Head of caudate nucleus (tissue), 42 donors: Measurements from ENCODE around the gene SPEF2.

Experiments
- DNase-seq, 42 donors: peaks; one replicate each; pipeline versions ENCODE4 v3.0.0 to v3.0.0-alpha.2; 2020 to 2021; ENCODE audit warnings: mixed read lengths in 7 of 42
- intact Hi-C: fragments of 100-400 bp; cut with DNase I; formaldehyde crosslinking; loops from one replicate; pipeline ENCODE4 v1.15.0; 2022

The SPEF2 gene

DNA sequence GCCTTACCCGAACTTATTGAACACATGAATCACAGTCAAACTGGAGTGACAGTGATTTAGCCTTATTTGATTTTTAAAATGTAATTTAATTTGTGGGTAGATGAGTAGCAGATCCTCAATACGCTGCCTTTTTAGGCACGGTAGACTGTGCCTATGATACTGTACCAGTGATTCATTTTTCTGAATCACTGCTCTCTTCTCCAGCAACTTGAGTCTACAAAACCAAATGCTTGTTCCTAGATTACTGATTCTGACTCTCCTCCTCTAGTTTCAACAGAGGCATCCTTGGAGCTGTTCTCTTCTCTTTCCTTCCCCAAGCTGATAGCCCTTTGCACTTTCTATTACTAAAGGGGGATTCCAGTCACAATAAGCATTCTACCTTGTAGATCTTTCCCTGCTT lies 144.7 kb downstream of the SPEF2 start:
- intact Hi-C loops, result no loop called here
- DNase-seq, result peak in 1 of 42 donors; percentile 6

DNA sequence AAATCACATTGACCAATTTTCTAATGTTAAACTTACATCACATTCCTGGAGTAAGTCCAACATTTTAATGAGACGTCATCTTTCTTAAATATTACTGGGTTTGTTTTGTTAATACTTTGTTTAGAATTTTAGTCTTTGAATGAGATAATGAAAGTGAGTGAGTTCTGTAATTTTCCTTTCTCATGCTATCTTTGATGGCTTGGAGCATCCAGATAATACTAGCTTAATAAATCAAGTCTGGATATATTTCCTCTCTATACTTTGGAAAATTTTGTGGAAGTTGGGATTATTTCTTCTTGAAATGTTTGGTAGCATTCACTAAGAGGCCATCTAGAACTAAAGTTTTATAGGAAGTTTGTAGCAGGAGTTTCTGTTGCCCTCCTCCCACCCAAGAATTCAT lies 148.3 kb downstream of the SPEF2 start:
- DNase-seq, result no peak
- intact Hi-C loops, result no loop called here

GRCh38 chr5:35771300-35771699 lies 153.6 kb downstream of the SPEF2 start:
- intact Hi-C loops, result no loop called here
- no peak for DNase-seq

DNA sequence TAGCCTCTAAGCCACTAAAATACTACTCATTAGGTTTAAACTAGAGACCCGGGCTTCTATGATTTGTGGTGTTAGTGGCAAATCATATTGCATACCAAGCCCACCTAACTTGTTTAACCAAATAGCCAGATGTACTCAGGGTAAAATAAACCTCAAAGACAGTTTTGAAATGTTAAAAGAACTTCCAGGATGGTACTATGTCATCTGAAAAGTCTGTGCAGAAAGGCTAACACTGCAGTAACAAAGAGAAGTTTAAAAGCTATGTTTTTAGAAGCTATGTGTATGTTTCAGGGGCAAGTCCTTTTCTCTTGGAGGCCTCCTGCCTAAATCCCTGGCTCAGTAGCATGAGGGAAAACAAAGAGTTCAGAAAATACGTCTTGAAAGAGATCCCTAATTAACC lies 154.2 kb downstream of the SPEF2 start:
- intact Hi-C loops, result no loop called here
- no peak for DNase-seq

GRCh38 chr5:35773967-35774366 lies 156.3 kb downstream of the SPEF2 start:
- intact Hi-C loops, result no loop called here
- DNase-seq, result no peak

DNA sequence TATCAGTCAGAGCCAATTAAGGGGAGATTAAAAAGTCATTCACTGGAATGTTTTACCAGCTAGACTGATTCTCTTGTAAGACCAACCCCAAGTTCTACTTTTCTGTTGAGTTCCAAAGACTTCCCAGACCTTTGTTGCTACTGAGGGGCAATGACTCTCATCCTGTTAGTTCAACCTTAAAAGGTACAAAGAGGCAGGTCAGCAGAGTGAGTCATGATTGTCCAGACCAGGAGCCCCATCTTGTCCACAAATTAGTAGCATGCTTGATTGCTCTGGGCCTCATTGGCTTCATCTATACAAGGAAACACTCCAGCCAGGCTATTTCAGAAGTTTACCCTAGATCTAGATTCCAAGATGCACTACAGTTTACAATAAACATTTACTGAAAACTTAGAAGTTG lies 159.1 kb downstream of the SPEF2 start:
- intact Hi-C loops, result loop anchor here (5.0 kb wide), 1 partner anchor 146 kb away; no protein-coding TSS in a partner anchor
- no peak for DNase-seq

DNA sequence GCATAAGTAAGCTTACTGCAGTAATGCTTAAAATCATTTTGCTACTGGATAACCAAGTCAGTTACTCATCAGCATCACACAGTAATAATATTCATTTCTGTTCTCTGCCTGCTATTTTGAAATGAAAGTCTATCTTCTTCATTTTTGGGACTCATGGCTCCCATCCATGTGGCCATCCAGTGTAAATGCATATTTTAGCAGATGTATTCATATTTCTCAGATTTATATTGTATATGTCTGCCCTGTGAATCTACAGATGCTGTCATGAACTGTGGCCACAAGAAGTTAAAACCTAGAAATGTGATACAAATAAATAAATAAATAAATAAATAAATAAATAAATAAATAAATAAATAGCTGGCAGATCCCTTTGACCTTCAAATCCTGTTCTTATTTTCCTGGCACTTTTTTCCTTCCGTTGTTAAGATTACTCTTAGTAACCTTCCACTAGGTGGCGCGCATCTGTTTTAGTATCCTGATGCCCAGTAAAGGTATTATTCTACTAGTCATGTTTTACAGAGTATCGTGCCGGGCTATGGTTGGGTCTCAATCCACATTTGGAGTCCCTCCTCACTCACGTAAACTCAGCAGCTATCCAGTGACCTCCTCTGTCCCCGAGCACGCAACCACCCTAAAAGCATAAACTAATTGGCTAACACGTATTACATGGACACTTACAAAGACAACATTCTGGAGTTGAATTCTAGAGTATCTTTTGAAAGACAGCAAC lies 159.9 kb downstream of the SPEF2 start:
- intact Hi-C loops, result loop anchor here (5.0 kb wide), 1 partner anchor 145 kb away; no protein-coding TSS in a partner anchor
- DNase-seq, result peak in 41 of 42 donors; percentile 13 to 91 (median 71)

GRCh38 chr5:35778259-35778769 lies 160.7 kb downstream of the SPEF2 start:
- DNase-seq, result no peak
- intact Hi-C loops, result loop anchor here (5.0 kb wide), 1 partner anchor 144 kb away; no protein-coding TSS in a partner anchor

- intact Hi-C loops, result no loop called here
- no peak for DNase-seq
Observed at GRCh38 chr5:35780236-35780635, 162.6 kb downstream of the SPEF2 start.

DNA sequence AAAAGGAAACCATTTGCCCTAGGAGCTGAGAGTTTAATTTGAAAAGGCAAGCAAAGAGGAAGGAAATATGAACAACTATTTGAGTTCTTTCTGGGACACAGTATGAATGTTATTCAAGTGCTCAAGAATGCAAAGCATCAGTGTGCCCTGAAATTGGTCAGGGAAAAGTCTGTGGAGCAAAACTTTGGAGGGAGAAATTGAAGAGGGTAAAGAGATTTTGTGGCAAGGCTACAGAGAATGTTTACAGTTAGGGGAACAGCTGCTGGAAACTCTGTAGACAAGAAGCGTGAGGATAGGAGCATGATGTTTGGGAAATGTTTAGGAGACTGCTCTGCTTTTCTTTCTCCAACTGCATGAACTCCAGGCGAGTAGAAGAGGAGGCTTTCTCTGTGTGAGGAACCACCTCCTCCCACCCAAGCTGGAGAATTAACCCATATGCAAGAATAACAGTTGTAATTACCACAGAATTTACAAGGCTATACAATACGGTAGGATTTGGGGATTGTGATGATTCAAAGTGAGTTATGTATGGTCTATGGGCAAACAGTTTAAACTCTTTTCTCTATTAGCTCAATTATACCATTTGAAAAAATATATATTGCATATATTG lies 163.6 kb downstream of the SPEF2 start:
- no peak for DNase-seq
- intact Hi-C loops, result no loop called here

- DNase-seq, result no peak
- intact Hi-C loops, result no loop called here
Observed at GRCh38 chr5:35783551-35783950, 165.9 kb downstream of the SPEF2 start.

GRCh38 chr5:35785601-35786085 lies 168.0 kb downstream of the SPEF2 start:
- intact Hi-C loops, result no loop called here
- no peak for DNase-seq

- intact Hi-C loops, result no loop called here
- no peak for DNase-seq
Observed at GRCh38 chr5:35788724-35789123, 171.1 kb downstream of the SPEF2 start.

GRCh38 chr5:35789732-35790456 lies 172.2 kb downstream of the SPEF2 start:
- intact Hi-C loops, result no loop called here
- no peak for DNase-seq

DNA sequence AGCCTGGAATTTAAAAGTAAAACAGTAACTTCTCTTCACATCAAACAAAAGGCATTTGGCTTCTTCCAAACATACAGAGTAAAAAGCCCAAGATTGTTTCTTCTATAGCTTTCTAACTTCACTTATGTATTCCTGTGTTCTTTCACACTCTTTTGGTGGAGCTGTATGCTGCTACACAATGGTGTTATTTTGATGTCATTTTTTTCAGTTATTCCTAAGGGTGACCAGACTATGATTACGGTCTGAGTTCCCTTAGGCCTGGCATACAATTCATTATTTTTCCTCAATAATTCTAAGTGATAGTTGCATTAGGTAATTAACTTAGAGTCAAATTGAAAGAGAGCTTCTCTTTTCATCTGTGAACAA lies 172.8 kb downstream of the SPEF2 start:
- DNase-seq, result no peak
- intact Hi-C loops, result no loop called here

GRCh38 chr5:35794328-35794619 lies 176.6 kb downstream of the SPEF2 start:
- intact Hi-C loops, result no loop called here
- DNase-seq, result no peak

- intact Hi-C loops, result no loop called here
Observed at GRCh38 chr5:35794684-35795375, 177.2 kb downstream of the SPEF2 start.

DNA sequence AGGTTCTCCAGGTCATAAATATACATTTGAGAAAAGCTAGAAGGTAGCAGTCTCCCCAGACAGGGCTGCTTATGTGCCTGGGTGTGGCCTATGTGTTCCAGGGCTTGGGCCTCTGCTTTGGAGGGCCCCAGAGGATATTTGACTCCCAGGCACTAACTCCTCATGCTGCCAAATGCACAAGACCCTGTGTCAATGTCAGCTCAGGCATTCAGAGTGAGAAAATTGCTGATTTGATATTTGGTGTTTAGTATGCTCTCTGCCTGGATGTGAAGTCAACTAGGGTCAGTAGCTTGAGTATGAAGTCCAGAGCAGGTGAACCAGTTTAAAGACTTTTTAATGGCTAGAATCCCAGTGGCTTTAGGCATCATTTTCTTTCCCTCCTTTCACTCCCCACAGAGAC lies 181.5 kb downstream of the SPEF2 start:
- no peak for DNase-seq
- intact Hi-C loops, result no loop called here

More at GRCh38 chr5:35794684-35795375, 177.2 kb downstream of the SPEF2 start:
- no peak for DNase-seq

GRCh38 chr5:35799753-35800152 lies 182.1 kb downstream of the SPEF2 start:
- intact Hi-C loops, result no loop called here
- no peak for DNase-seq
